Measurements from ENCODE around the gene C1QTNF9B.
"Not testable (repeated sequence)": the region's sequence is repeated elsewhere in the genome, so short reads cannot be mapped to it uniquely, and the experiment has no call there.

Gene C1QTNF9B

GRCh38 chr13:23897452-23897919 is at the start of gene C1QTNF9B:
Gene C1QTNF9B, minus strand, starts transcription at chr13:23897502.
- not testable (repeated sequence) for DNase-seq

- DNase-seq, result no peak
Observed at GRCh38 chr13:23946900-23947299, 49.6 kb upstream of the C1QTNF9B start.

GRCh38 chr13:23946067-23946466 is 48.8 kb upstream of the C1QTNF9B start:
- no peak for DNase-seq

- no peak for DNase-seq
Observed at GRCh38 chr13:23945612-23946011, 48.3 kb upstream of the C1QTNF9B start.

GRCh38 chr13:23941211-23941610 is 43.9 kb upstream of the C1QTNF9B start:
- no peak for DNase-seq

GRCh38 chr13:23939666-23940065 is 42.4 kb upstream of the C1QTNF9B start:
- DNase-seq, result not testable (repeated sequence)

GRCh38 chr13:23934520-23934919 is 37.2 kb upstream of the C1QTNF9B start:
- no peak for DNase-seq

GRCh38 chr13:23928985-23929384 is 31.7 kb upstream of the C1QTNF9B start:
- DNase-seq, result no peak

GRCh38 chr13:23923031-23923430 is 25.7 kb upstream of the C1QTNF9B start:
- no peak for DNase-seq

- peak; percentile 51 to 62 for DNase-seq
Observed at GRCh38 chr13:23922005-23922932, 25.0 kb upstream of the C1QTNF9B start.

- DNase-seq, result peak; percentile 63 to 68
Observed at GRCh38 chr13:23921451-23921888, 24.2 kb upstream of the C1QTNF9B start.

- no peak for DNase-seq
Observed at GRCh38 chr13:23919006-23919405, 21.7 kb upstream of the C1QTNF9B start.

- no peak for DNase-seq
Observed at GRCh38 chr13:23918208-23918607, 20.9 kb upstream of the C1QTNF9B start.

GRCh38 chr13:23915308-23915707 is 18.0 kb upstream of the C1QTNF9B start:
- DNase-seq, result no peak

GRCh38 chr13:23912469-23912868 is 15.2 kb upstream of the C1QTNF9B start:
- no peak for DNase-seq

GRCh38 chr13:23909606-23910005 is 12.3 kb upstream of the C1QTNF9B start:
- DNase-seq, result no peak

- no peak for DNase-seq
Observed at GRCh38 chr13:23905766-23906165, 8.5 kb upstream of the C1QTNF9B start.

- no peak for DNase-seq
Observed at GRCh38 chr13:23903906-23904280, 6.6 kb upstream of the C1QTNF9B start.

- DNase-seq, result no peak
Observed at GRCh38 chr13:23902975-23903905, 5.9 kb upstream of the C1QTNF9B start.

GRCh38 chr13:23901365-23901764 is 4.1 kb upstream of the C1QTNF9B start:
- no peak for DNase-seq

GRCh38 chr13:23899555-23899954 is 2.3 kb upstream of the C1QTNF9B start:
- peak; percentile 48 for DNase-seq

GRCh38 chr13:23898101-23898500 is 799 bp upstream of the C1QTNF9B start:
- no peak for DNase-seq

- not testable (repeated sequence) for DNase-seq
Observed at GRCh38 chr13:23894746-23895145, 2.6 kb downstream of the C1QTNF9B start.

Measured in AML-193 (cell line).